ENCODE measurements around the gene UQCRFS1.

The UQCRFS1 gene

GRCh38 chr19:29162694-29163093 is 50.3 kb downstream of the UQCRFS1 start:
- no peak overlapping the region for H3K4me3 ChIP-seq (ENCODE audit: low read depth, low read length)
- no peak for TF ChIP-seq CTCF (IDR thresholded peaks at IDR 0.05; ENCODE audit: borderline replicate concordance, insufficient read depth, low read depth, low read length)

GRCh38 chr19:29155683-29156082 is 57.3 kb downstream of the UQCRFS1 start:
- no peak for TF ChIP-seq CTCF (IDR thresholded peaks at IDR 0.05; ENCODE audit: borderline replicate concordance, insufficient read depth, low read depth, low read length)

More at GRCh38 chr19:29155683-29156082, 57.3 kb downstream of the UQCRFS1 start:
- no peak overlapping the region for H3K4me3 ChIP-seq (ENCODE audit: low read depth, low read length)
